ENCODE measurements around the gene CX3CR1.

The CX3CR1 gene

DNA sequence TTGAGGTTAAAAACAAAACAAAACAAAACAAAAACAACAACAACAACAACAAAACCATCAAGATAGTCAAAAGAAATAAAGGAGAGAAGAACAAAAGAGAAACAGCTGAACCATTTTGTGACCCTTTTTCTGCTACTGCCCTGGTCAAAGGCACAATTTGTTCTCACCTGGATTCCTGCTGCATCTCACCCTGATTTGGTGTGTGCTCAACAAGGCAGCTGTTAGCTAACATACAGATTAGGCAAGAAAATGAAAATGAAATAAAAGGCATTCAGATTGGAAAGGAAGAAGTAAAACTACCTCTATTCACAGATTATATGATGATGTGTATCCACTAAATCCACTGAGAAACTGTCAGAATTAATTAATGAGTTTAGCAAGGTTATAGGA lies 58.7 kb downstream of the CX3CR1 start:
- no peaks in the 10 kb centered on the region for H4K20me1 ChIP-seq (ENCODE audit: insufficient read depth, low read length)
- H2AFZ ChIP-seq (ENCODE audit: low read length), result no peak overlapping the region
- no peak overlapping the region for H3K4me3 ChIP-seq (ENCODE audit: low read depth, low read length, poor library complexity, severe bottlenecking)
- H3K27me3 ChIP-seq (ENCODE audit: insufficient read depth, low read length), result no peaks in the 10 kb centered on the region
- no peaks in the 10 kb centered on the region for H3K9me2 ChIP-seq (ENCODE audit: low read depth, low read length)
- H3K4me1 ChIP-seq (ENCODE audit: insufficient read depth, low read length, severe bottlenecking), result peaks cover 7% of the 10 kb centered on the region
- H3K9me3 ChIP-seq (ENCODE audit: low read length), result no peaks in the 10 kb centered on the region
- H3K4me2 ChIP-seq (ENCODE audit: low read length), result no peak overlapping the region
- H3K9ac ChIP-seq (ENCODE audit: low read length), result no peak overlapping the region
- no peaks in the 10 kb centered on the region for H3F3A ChIP-seq (ENCODE audit: insufficient read depth, low read length)
- TF ChIP-seq EZH2 (IDR thresholded peaks at IDR 0.05; ENCODE audit: borderline replicate concordance, low read length), result no peak
- TF ChIP-seq, protein P1, sequence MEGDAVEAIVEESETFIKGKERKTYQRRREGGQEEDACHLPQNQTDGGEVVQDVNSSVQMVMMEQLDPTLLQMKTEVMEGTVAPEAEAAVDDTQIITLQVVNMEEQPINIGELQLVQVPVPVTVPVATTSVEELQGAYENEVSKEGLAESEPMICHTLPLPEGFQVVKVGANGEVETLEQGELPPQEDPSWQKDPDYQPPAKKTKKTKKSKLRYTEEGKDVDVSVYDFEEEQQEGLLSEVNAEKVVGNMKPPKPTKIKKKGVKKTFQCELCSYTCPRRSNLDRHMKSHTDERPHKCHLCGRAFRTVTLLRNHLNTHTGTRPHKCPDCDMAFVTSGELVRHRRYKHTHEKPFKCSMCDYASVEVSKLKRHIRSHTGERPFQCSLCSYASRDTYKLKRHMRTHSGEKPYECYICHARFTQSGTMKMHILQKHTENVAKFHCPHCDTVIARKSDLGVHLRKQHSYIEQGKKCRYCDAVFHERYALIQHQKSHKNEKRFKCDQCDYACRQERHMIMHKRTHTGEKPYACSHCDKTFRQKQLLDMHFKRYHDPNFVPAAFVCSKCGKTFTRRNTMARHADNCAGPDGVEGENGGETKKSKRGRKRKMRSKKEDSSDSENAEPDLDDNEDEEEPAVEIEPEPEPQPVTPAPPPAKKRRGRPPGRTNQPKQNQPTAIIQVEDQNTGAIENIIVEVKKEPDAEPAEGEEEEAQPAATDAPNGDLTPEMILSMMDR (IDR thresholded peaks at IDR 0.05; ENCODE audit: low read length), result no peak
- no peak overlapping the region for H3K27ac ChIP-seq (ENCODE audit: low read depth, low read length, poor library complexity, severe bottlenecking)
- no peaks in the 10 kb centered on the region for H3K79me2 ChIP-seq (ENCODE audit: insufficient read depth, low read length)
- no peaks in the 10 kb centered on the region for H3K36me3 ChIP-seq (ENCODE audit: insufficient read depth, low read length)

DNA sequence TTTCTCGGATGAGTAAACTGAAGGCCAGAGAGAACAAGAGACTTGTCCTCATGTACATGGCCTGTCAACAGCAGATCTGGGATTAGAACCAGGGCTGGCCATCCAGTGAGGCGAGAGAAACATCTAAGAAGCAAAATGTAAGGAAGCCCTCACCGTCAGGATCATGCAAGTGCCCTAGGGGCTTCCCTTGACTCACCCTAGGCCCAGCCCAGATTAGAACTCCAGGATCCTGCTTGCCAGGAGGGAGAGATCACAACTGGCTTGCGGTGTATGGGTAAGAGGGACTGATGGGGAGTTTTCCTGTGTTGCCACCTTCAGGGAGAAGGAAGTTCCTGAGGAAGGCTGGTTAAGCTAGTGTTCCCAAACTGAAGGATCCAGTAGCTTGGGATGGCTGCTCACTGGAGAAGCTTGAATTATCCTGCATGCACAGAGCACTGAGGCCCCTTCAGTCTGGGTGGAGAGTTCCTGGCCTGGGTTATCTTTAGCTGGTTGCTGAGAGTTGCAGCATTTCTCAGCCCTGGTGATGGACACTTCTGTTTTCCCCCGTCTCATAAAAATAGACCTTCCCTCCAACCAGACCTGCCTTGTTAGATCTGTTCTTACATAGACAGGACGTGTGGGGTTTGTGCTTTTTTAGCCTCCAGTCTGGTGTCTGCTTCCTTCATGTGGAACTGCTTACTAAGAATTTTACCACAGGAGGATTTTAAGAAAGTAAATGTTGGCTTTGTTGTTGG lies 59.3 kb downstream of the CX3CR1 start:
- Histone ChIP-seq H3K79me2 (ENCODE audit: insufficient read depth, low read length) (no peaks in the 10 kb centered on the region), H2AFZ (ENCODE audit: low read length) (no peak overlapping the region), H3K4me3 (ENCODE audit: low read depth, low read length, poor library complexity, severe bottlenecking) (no peak overlapping the region), H3K4me1 (ENCODE audit: insufficient read depth, low read length, severe bottlenecking) (peaks cover 13% of the 10 kb centered on the region), H3K9ac (ENCODE audit: low read length) (no peak overlapping the region), H3K9me3 (ENCODE audit: low read length) (no peaks in the 10 kb centered on the region), H4K20me1 (ENCODE audit: insufficient read depth, low read length) (no peaks in the 10 kb centered on the region), H3K9me2 (ENCODE audit: low read depth, low read length) (no peaks in the 10 kb centered on the region), H3K27ac (ENCODE audit: low read depth, low read length, poor library complexity, severe bottlenecking) (no peak overlapping the region), H3F3A (ENCODE audit: insufficient read depth, low read length) (no peaks in the 10 kb centered on the region), H3K4me2 (ENCODE audit: low read length) (no peak overlapping the region), H3K27me3 (ENCODE audit: insufficient read depth, low read length) (no peaks in the 10 kb centered on the region), H3K36me3 (ENCODE audit: insufficient read depth, low read length) (no peaks in the 10 kb centered on the region)
- TF ChIP-seq EZH2 (IDR thresholded peaks at IDR 0.05; ENCODE audit: borderline replicate concordance, low read length), result no peak
- TF ChIP-seq, protein P1 (IDR thresholded peaks at IDR 0.05; ENCODE audit: low read length), result no peak

DNA sequence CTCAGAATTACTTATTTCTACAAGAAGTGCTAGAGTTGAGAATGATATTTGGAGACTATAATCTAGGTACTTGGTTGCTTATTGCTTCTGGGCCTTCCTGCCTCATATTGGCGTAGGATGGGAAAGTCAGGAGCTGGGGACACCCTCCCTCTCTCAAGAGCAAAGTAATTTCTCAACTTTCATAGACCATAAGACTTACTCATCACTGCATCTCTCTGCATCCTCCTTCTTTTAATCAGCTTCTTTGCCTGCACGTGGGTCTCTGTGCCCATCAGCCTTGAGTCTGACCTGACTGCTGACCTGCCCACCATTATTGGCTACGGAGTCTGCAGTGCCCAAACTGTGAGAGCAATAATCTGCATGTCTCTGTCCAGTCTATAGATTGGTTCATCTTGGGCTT lies 60.1 kb downstream of the CX3CR1 start:
- Histone ChIP-seq H3K9me2 (ENCODE audit: low read depth, low read length) (no peaks in the 10 kb centered on the region), H3F3A (ENCODE audit: insufficient read depth, low read length) (no peaks in the 10 kb centered on the region), H4K20me1 (ENCODE audit: insufficient read depth, low read length) (no peaks in the 10 kb centered on the region), H3K36me3 (ENCODE audit: insufficient read depth, low read length) (no peaks in the 10 kb centered on the region), H3K9ac (ENCODE audit: low read length) (no peak overlapping the region), H3K4me2 (ENCODE audit: low read length) (no peak overlapping the region), H3K79me2 (ENCODE audit: insufficient read depth, low read length) (no peaks in the 10 kb centered on the region), H3K27ac (ENCODE audit: low read depth, low read length, poor library complexity, severe bottlenecking) (no peak overlapping the region), H3K9me3 (ENCODE audit: low read length) (no peaks in the 10 kb centered on the region), H3K4me1 (ENCODE audit: insufficient read depth, low read length, severe bottlenecking) (peaks cover 14% of the 10 kb centered on the region), H3K27me3 (ENCODE audit: insufficient read depth, low read length) (no peaks in the 10 kb centered on the region), H3K4me3 (ENCODE audit: low read depth, low read length, poor library complexity, severe bottlenecking) (no peak overlapping the region), H2AFZ (ENCODE audit: low read length) (no peak overlapping the region)
- TF ChIP-seq EZH2 (IDR thresholded peaks at IDR 0.05; ENCODE audit: borderline replicate concordance, low read length), result no peak
- TF ChIP-seq, protein P1 (IDR thresholded peaks at IDR 0.05; ENCODE audit: low read length), result no peak
